SH-SY5Y (cell line): Measurements from ENCODE around the gene ADORA1.

ENCODE experiments used
- GATA2 ChIP-seq: IDR thresholded peaks from 2 replicates; pipeline ENCODE4 v1.6.1; 2011; ENCODE audit warnings: mild to moderate bottlenecking, low read depth, low read length
- GATA3 ChIP-seq: IDR thresholded peaks from 2 replicates; pipeline ENCODE4 v1.6.1; 2011; ENCODE audit warnings: low read depth, mild to moderate bottlenecking, low read length, moderate library complexity

GRCh38 chr1:203103216-203103615 is 24.3 kb upstream of the ADORA1 start:
- no peak for TF ChIP-seq GATA2
- TF ChIP-seq GATA3: no peak
